Esophagus squamous epithelium (tissue), 5 donors: ENCODE data around the gene AHRR. TPM values are rescaled to one million over a fixed set of nuclear protein-coding genes. Genes with fewer than 3 reads are reported as not detected.

Source experiments
- DNase-seq: peaks from one replicate; lab custom pipeline; 2025; lab: John Stamatoyannopoulos, UW
- H3K27ac ChIP-seq, 4 donors: fragments of 200-600 bp; sonication (generic); one replicate each; pipeline ENCODE4 v1.5.1; 2016 to 2019; ENCODE audit warnings: mild to moderate bottlenecking in 1 of 4
- H3K27me3 ChIP-seq, 4 donors: fragments of 200-600 bp; sonication (generic); 1 replicate in 3 of 4; 2 replicates in 1 of 4; pipeline versions ENCODE4 v1.5.1 to v1.6.0; 2017 to 2021; ENCODE audit warnings: antibody characterized with exemption in 1 of 4
- H3K36me3 ChIP-seq, 3 donors: fragments of 200-600 bp; sonication (generic); one replicate each; pipeline ENCODE4 v1.5.1; 2016 to 2019
- H3K4me1 ChIP-seq, 3 donors: fragments of 200-600 bp; sonication (generic); one replicate each; pipeline ENCODE4 v1.5.1; 2017 to 2019
- H3K4me3 ChIP-seq, 4 donors: fragments of 200-600 bp; sonication (generic); 1 replicate in 3 of 4; 2 replicates in 1 of 4; pipeline ENCODE4 v1.5.1; 2016 to 2019; ENCODE audit warnings: mild to moderate bottlenecking in 2 of 4, moderate library complexity in 1 of 4
- H3K9me3 ChIP-seq, 3 donors: fragments of 200-600 bp; sonication (generic); one replicate each; pipeline ENCODE4 v1.5.1; 2016 to 2019
- POLR2A ChIP-seq, 4 donors: fragments of 450-650 bp; IDR thresholded peaks; one replicate each; pipeline ENCODE4 v1.6.1; 2017; ENCODE audit warnings: antibody characterized with exemption in 4 of 4, mild to moderate bottlenecking in 4 of 4, moderate library complexity in 3 of 4
- WGBS, 2 donors: methylation state at CpG; one replicate each; pipeline ENCODE4 v1.1.5; 2018; 5-methylcytosine and 5-hydroxymethylcytosine counted together
- intact Hi-C: fragments of 100-400 bp; cut with DNase I; formaldehyde crosslinking; loops from one replicate; pipeline ENCODE4 v1.15.0; 2022
- total RNA-seq, 4 donors: library from RNA; depleted of rRNA; stranded (reverse); fragments of >200 nt; gene quantifications; one replicate each; pipeline ENCODE4 v1.1.0, GENCODE V29; 2016
- TF ChIP-seq, protein P1 (sequence below), 6 experiments: fragments of 450-650 bp in 4 of 6; fragments of 200-600 bp in 2 of 6; sonication (generic) in 2 of 6; IDR thresholded peaks; one replicate each; pipeline ENCODE4 v1.5.1; 2016 to 2019; ENCODE audit warnings: antibody characterized with exemption in 6 of 6, mild to moderate bottlenecking in 4 of 6, moderate library complexity in 4 of 6
- donor health status: DM: yes; HTN: yes; CAD: no.

AHRR gene
- total RNA-seq, 4 donors from 2014 or later: 0.66 to 1.5 (median 1.1) TPM

DNA sequence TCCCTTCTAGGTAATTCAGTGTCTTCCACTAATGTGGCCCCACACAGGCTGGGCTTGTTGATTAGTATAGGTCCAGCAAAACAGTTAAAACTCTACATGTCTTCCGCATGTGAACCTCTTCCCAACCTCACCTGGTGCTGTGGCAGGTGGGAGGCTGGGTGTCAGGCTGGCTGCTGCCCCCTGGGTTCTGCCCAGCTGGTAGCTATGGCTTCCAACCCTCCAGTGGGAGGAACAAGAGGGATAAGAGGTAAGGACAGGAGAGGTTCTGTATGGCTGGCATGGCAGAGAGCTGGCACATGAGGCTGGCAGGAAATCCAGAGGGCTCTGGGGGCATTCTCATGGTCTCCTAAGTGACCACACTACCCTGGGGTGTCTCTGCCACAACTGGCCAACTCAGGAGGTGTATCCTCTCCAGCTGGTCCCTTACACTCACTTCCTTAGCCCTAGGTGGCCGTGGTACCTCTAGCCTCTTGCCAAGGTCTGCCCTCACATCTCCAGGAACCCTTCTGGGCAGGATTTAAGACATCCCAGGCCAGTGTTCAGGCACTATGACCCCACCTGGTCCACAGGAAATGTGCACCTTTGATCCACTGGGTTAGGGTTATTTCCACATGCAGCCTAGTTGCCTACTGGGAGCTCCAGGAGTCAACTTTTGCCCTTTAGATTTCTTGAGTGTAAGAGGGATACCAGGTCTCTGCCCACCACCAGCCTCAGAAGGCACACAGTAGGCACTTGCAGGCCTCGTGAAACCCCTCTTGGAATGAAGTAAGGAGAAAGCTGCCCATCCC is 41.7 kb downstream of the AHRR start:
- Histone ChIP-seq H3K27me3 (no peaks in the 10 kb centered on the region), H3K9me3 (peaks cover 0 to 27% (median 4%) of the 10 kb centered on the region in 3 donors), H3K4me3 (no peak overlapping the region), H3K27ac (no peak overlapping the region), H3K36me3 (no peaks in the 10 kb centered on the region), H3K4me1 (peaks cover 0 to 4% (median 0%) of the 10 kb centered on the region in 3 donors)
- intact Hi-C loops: no loop called here
- DNase-seq: no peak
- WGBS, 2 donors: 69 to 74% methylated on average over 2 to 3 of the region's 3 CpGs
- TF ChIP-seq, protein P1, sequence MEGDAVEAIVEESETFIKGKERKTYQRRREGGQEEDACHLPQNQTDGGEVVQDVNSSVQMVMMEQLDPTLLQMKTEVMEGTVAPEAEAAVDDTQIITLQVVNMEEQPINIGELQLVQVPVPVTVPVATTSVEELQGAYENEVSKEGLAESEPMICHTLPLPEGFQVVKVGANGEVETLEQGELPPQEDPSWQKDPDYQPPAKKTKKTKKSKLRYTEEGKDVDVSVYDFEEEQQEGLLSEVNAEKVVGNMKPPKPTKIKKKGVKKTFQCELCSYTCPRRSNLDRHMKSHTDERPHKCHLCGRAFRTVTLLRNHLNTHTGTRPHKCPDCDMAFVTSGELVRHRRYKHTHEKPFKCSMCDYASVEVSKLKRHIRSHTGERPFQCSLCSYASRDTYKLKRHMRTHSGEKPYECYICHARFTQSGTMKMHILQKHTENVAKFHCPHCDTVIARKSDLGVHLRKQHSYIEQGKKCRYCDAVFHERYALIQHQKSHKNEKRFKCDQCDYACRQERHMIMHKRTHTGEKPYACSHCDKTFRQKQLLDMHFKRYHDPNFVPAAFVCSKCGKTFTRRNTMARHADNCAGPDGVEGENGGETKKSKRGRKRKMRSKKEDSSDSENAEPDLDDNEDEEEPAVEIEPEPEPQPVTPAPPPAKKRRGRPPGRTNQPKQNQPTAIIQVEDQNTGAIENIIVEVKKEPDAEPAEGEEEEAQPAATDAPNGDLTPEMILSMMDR (IDR thresholded peaks at IDR 0.05): no peak
- TF ChIP-seq POLR2A (IDR thresholded peaks at IDR 0.05): no peak

DNA sequence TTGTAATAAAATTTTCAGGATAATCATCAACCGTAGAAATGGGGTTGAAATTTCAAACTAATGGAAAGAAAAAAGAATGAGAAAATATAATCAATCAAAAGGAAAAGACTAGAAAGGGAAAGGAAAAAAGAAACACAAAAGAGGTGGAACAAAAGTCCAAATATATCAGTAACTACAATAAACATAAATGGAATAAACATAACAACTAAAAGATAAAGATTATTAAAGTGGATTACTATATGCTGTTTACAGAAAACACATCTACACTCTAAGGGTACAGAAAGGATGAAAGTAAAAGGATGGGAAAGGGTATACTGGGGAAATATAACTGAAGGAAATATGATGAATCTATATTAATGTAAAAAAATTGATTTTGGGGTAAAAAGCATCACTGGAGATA is 43.0 kb downstream of the AHRR start:
- intact Hi-C loops: no loop called here
- H3K9me3 ChIP-seq: peaks cover 0 to 27% (median 4%) of the 10 kb centered on the region in 3 donors
- WGBS, 2 donors: 32 to 86% methylated on average over 1 of the region's 1 CpG
- TF ChIP-seq POLR2A (IDR thresholded peaks at IDR 0.05): no peak
- TF ChIP-seq, protein P1 (IDR thresholded peaks at IDR 0.05): no peak
- no peak for DNase-seq
- peaks cover 0 to 4% (median 0%) of the 10 kb centered on the region in 4 donors for H3K27me3 ChIP-seq
- no peak overlapping the region for H3K4me3 ChIP-seq
- H3K4me1 ChIP-seq: peaks cover 0 to 17% (median 6%) of the 10 kb centered on the region in 3 donors
- H3K36me3 ChIP-seq: no peaks in the 10 kb centered on the region
- no peak overlapping the region for H3K27ac ChIP-seq

DNA sequence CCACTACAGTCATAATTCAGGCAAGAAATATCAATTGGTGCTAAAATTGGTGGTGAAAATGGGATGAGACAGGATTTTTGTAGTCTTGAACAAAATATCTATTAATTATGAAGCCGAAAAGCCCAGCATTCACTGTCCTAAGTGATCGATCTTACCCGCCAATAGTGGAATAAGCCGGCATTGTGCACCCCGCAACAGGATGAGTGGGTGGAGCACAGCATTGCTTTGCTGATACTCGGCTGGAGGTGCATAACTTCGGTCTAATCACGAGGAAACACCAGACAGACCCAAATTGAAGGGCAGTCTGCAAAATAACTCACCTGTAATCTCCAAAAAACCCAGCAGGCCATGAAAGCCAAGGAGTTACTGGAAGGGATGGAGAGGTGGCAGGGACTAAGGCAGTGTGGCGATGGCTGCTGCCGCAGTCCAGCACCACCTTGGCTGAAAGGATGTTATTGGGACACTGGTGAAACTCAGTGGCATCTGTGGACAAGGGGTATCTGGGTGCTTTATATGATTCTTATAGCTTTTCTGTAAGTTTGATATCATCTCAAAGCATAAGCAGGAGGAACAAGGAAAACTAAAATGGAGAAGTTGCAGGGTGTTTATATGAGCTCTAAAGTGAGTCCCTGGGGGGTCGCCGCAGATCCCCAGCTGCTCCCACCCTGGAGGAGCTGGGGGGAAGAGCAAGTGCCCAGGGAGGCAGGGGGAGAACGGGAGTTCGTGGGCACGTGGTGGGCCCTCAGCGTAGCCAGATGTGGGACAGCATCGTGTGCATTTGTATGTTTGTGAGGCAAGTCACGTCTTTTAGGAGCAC is 45.2 kb downstream of the AHRR start:
- Histone ChIP-seq H3K4me3 (no peak overlapping the region), H3K9me3 (peaks cover 0 to 27% (median 4%) of the 10 kb centered on the region in 3 donors), H3K36me3 (no peaks in the 10 kb centered on the region), H3K27me3 (peaks cover 0 to 5% (median 0%) of the 10 kb centered on the region in 4 donors), H3K27ac (no peak overlapping the region), H3K4me1 (peaks cover 3 to 23% (median 6%) of the 10 kb centered on the region in 3 donors)
- 76 to 86% methylated on average over 16 to 18 of the region's 18 CpGs for WGBS, 2 donors
- TF ChIP-seq POLR2A (IDR thresholded peaks at IDR 0.05): no peak
- TF ChIP-seq, protein P1 (IDR thresholded peaks at IDR 0.05): no peak
- intact Hi-C loops: no loop called here
- no peak for DNase-seq

DNA sequence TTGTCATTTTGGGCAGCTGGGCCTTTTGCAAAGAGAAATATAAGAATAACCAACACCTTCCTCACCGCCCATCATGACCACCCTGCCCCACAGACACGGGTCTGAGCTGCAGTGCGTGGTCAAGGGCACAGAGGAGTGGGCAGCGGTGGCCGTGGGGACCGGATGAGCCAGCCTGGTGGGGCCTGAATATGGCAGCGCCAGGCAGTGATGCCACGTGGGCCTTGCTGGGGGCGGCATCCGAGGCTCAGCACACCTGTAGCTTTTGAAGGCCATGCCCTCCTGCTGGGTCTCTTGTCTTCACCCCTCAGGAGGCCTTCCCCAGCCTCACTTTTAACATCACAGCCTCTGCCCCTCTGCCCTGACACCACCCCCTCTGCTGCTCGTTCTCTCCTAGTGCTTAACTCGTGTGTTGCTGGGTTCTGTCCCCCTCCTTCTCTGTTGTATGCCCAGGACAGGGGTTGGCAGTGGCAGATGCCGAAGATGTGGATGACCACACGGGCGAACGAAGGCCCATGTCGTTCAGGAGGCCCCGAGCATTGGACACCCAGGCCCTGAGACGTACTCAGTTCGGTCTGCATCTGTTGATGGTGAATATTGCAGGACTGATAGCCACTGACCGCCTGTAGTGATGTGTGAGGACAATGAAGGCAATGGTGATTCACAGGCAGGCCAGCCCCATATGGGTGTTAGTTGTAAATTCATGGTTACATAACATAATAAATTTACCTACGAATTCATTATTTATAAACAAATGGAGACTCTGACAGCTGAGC is 46.0 kb downstream of the AHRR start:
- Histone ChIP-seq H3K4me1 (peaks cover 6 to 31% (median 7%) of the 10 kb centered on the region in 3 donors), H3K36me3 (no peaks in the 10 kb centered on the region), H3K27me3 (peaks cover 0 to 12% (median 0%) of the 10 kb centered on the region in 4 donors), H3K9me3 (peaks cover 0 to 27% (median 4%) of the 10 kb centered on the region in 3 donors), H3K4me3 (no peak overlapping the region), H3K27ac (no peak overlapping the region)
- DNase-seq: no peak
- intact Hi-C loops: no loop called here
- WGBS, 2 donors: 83 to 89% methylated on average over 17 to 22 of the region's 22 CpGs
- TF ChIP-seq, protein P1 (IDR thresholded peaks at IDR 0.05): no peak
- no peak for TF ChIP-seq POLR2A (IDR thresholded peaks at IDR 0.05)
